Ramos (cell line): Measurements from ENCODE around the gene SVIL.
"Not testable (repeated sequence)": the region's sequence is repeated elsewhere in the genome, so short reads cannot be mapped to it uniquely, and the experiment has no call there.

Experiments
- in situ Hi-C: fragments of 300-500 bp; cut with MboI; formaldehyde crosslinking; loops from one replicate; pipeline ENCODE4 v1.14.3; 2022; ENCODE audit warnings: low sequenced_read_pairs; ENCODE audit not compliant: unreplicated experiment

SVIL gene

GRCh38 chr10:29582769-29583168 lies 52.0 kb downstream of the SVIL start:
- in situ Hi-C loops = not testable (repeated sequence)

- in situ Hi-C loops = no loop called here
These were observed 55.3 kb downstream of the SVIL start for GRCh38 chr10:29579455-29579970.

GRCh38 chr10:29578457-29578856 lies 56.3 kb downstream of the SVIL start:
- in situ Hi-C loops = no loop called here

- in situ Hi-C loops = no loop called here
These were observed 58.1 kb downstream of the SVIL start for GRCh38 chr10:29576681-29577080.

GRCh38 chr10:29575098-29575455 lies 59.7 kb downstream of the SVIL start:
- in situ Hi-C loops = no loop called here

GRCh38 chr10:29574212-29575097 lies 60.3 kb downstream of the SVIL start:
- in situ Hi-C loops = not testable (repeated sequence)

- in situ Hi-C loops = not testable (repeated sequence)
These were observed 64.5 kb downstream of the SVIL start for GRCh38 chr10:29570248-29570647.

GRCh38 chr10:29569795-29570194 lies 65.0 kb downstream of the SVIL start:
- in situ Hi-C loops = no loop called here

GRCh38 chr10:29567003-29567402 lies 67.8 kb downstream of the SVIL start:
- in situ Hi-C loops = no loop called here

GRCh38 chr10:29566209-29566608 lies 68.6 kb downstream of the SVIL start:
- in situ Hi-C loops = not testable (repeated sequence)

GRCh38 chr10:29563420-29564035 lies 71.2 kb downstream of the SVIL start:
- in situ Hi-C loops = no loop called here

GRCh38 chr10:29563006-29563405 lies 71.8 kb downstream of the SVIL start:
- in situ Hi-C loops = not testable (repeated sequence)

- in situ Hi-C loops = no loop called here
These were observed 74.8 kb downstream of the SVIL start for GRCh38 chr10:29559996-29560395.

GRCh38 chr10:29557665-29558064 lies 77.1 kb downstream of the SVIL start:
- in situ Hi-C loops = no loop called here

GRCh38 chr10:29555746-29556481 lies 78.9 kb downstream of the SVIL start:
- in situ Hi-C loops = no loop called here

GRCh38 chr10:29555091-29555745 lies 79.6 kb downstream of the SVIL start:
- in situ Hi-C loops = no loop called here

- in situ Hi-C loops = no loop called here
These were observed 80.1 kb downstream of the SVIL start for GRCh38 chr10:29554660-29555059.

- in situ Hi-C loops = no loop called here
These were observed 81.1 kb downstream of the SVIL start for GRCh38 chr10:29553544-29554250.

- in situ Hi-C loops = not testable (repeated sequence)
These were observed 81.7 kb downstream of the SVIL start for GRCh38 chr10:29553116-29553515.

GRCh38 chr10:29549493-29549892 lies 85.3 kb downstream of the SVIL start:
- in situ Hi-C loops = not testable (repeated sequence)
